Spleen (tissue), 11 donors: ENCODE results near the gene SLITRK6. TPM values are rescaled to one million over a fixed set of nuclear protein-coding genes. Genes with fewer than 3 reads are reported as not detected.
"Not testable (repeated sequence)": the region's sequence is repeated elsewhere in the genome, so short reads cannot be mapped to it uniquely, and the experiment has no call there.

Experiments
- DNase-seq: peaks from one replicate; pipeline ENCODE4 v3.0.0-alpha.2; 2020
- H3K27ac ChIP-seq, 8 donors: fragments of 200-600 bp; sonication (generic) in 7 of 8; 1 replicate in 4 of 8; 2 replicates in 4 of 8; pipeline versions ENCODE4 v1.5.0 to v1.8.0; 2016 to 2021; ENCODE audit warnings: inconsistent platforms in 4 of 8, mild to moderate bottlenecking in 4 of 8, moderate library complexity in 1 of 8
- H3K27me3 ChIP-seq, 7 donors: fragments of 200-600 bp; sonication (generic) in 6 of 7; replicated peaks in 1 of 7; 1 replicate in 4 of 7; 2 replicates in 3 of 7; pipeline versions ENCODE4 v1.5.0 to v1.8.0; 2016 to 2021; ENCODE audit warnings: inconsistent platforms in 3 of 7, mild to moderate bottlenecking in 1 of 7
- H3K36me3 ChIP-seq, 6 donors: fragments of 200-600 bp; sonication (generic) in 5 of 6; 1 replicate in 4 of 6; 2 replicates in 2 of 6; pipeline versions ENCODE4 v1.5.0 to v1.8.0; 2016 to 2021; ENCODE audit warnings: inconsistent platforms in 2 of 6
- H3K4me1 ChIP-seq, 6 donors: fragments of 200-600 bp; sonication (generic) in 5 of 6; 1 replicate in 3 of 6; 2 replicates in 3 of 6; pipeline versions ENCODE4 v1.5.0 to v1.8.0; 2016 to 2021; ENCODE audit warnings: inconsistent platforms in 3 of 6
- H3K4me3 ChIP-seq, 8 donors: fragments of 200-600 bp; sonication (generic) in 7 of 8; 1 replicate in 4 of 8; 2 replicates in 4 of 8; pipeline versions ENCODE4 v1.5.0 to v1.8.0; 2016 to 2021; ENCODE audit warnings: inconsistent platforms in 4 of 8, mild to moderate bottlenecking in 4 of 8, moderate library complexity in 2 of 8
- H3K9me3 ChIP-seq, 8 donors: fragments of 200-600 bp; sonication (generic) in 7 of 8; 1 replicate in 4 of 8; 2 replicates in 4 of 8; pipeline versions ENCODE4 v1.5.0 to v1.8.0; 2016 to 2021; ENCODE audit warnings: inconsistent platforms in 4 of 8
- CTCF ChIP-seq, 11 experiments: fragments of 200-600 bp in 7 of 11; fragments of 450-650 bp in 4 of 11; sonication (generic) in 4 of 11; IDR thresholded peaks in 8 of 11; conservative IDR thresholded peaks in 3 of 11; 1 replicate in 7 of 11; 2 replicates in 4 of 11; pipeline versions ENCODE4 v1.4.0 to v1.8.0; 2016 to 2021; ENCODE audit warnings: antibody characterized with exemption in 11 of 11, inconsistent platforms in 4 of 11, mild to moderate bottlenecking in 1 of 11
- POLR2A ChIP-seq, 3 donors: fragments of 450-650 bp; IDR thresholded peaks; one replicate each; pipeline ENCODE4 v1.5.1; 2017; ENCODE audit warnings: antibody characterized with exemption in 3 of 3, mild to moderate bottlenecking in 1 of 3
- POLR2AphosphoS5 ChIP-seq, 3 donors: sonication (generic); formaldehyde crosslinking; IDR thresholded peaks; one replicate each; pipeline ENCODE4 v1.5.1; 2017; ENCODE audit warnings: antibody characterized with exemption in 3 of 3
- WGBS, 5 donors: extraction: QIAGEN DNeasy Blood & Tissue Kit in 3 of 5; methylation state at CpG; one replicate each; pipeline versions ENCODE4 v1.1.5 to v1.1.7; 2013 to 2018; 5-methylcytosine and 5-hydroxymethylcytosine counted together
- intact Hi-C: fragments of 100-400 bp; cut with DNase I; formaldehyde crosslinking; loops from one replicate; pipeline ENCODE4 v1.15.0; 2023; ENCODE audit warnings: low total_unique reads
- polyA plus RNA-seq, 3 donors: library from polyadenylated mRNA; stranded (reverse); fragments of 200-250 nt; gene quantifications; one replicate each; pipeline ENCODE4 v1.2.1, GENCODE V29; 2013
- total RNA-seq, 7 donors: library from RNA; depleted of rRNA in 3 of 7; stranded (reverse); fragments of >200 nt in 3 of 7; fragmentation: NEBNext Ultra II Directional in 4 of 7; extraction: Animal tissue kit (Norgen Biotek cat#: 25700) in 4 of 7; gene quantifications; one replicate each; pipeline versions ENCODE4 v1.1.0 to v1.2.1, GENCODE V29; 2016 to 2021
- donor health status: healthy with polysubstance abuse.
- donor health status: DM: no; HTN: no; CAD: no; lungs with moderate emphysema.
- donor health status: DM: no; HTN: no; CAD: no.
- donor health status: Bipolar disorder and iron deficiency.
- donor health status: healthy.
- donor health status: DM: no; HTN: no; CAD: no.
- donor health status: DM: yes; HTN: yes; CAD: no.

The SLITRK6 gene
- total and polyA plus RNA-seq, 10 donors: 0.02 to 0.20 (median 0.02) TPM; not detected in 7

GRCh38 chr13:85772367-85772766 lies 26.9 kb downstream of the SLITRK6 start:
- WGBS, 5 donors: 67 to 83% (median 74%) methylated on average over 3 of the region's 3 CpGs

GRCh38 chr13:85771856-85772255 lies 27.4 kb downstream of the SLITRK6 start:
- no peak overlapping the region for H3K4me3 ChIP-seq
- DNase-seq: no peak
- intact Hi-C loops: no loop called here

More at GRCh38 chr13:85772367-85772766, 26.9 kb downstream of the SLITRK6 start:
- Histone ChIP-seq H3K27ac (no peak overlapping the region), H3K27me3 (no peaks in the 10 kb centered on the region), H3K9me3 (peaks cover 0 to 6% (median 0%) of the 10 kb centered on the region in 8 donors), H3K4me1 (no peaks in the 10 kb centered on the region), H3K36me3 (no peaks in the 10 kb centered on the region), H3K4me3 (no peak overlapping the region)
- DNase-seq: no peak
- TF ChIP-seq POLR2A (IDR thresholded peaks at IDR 0.05) (no peak), POLR2AphosphoS5 (IDR thresholded peaks at IDR 0.05) (no peak), CTCF (IDR thresholded peaks at IDR 0.05 in 8 of 11, conservative IDR thresholded peaks at IDR 0.05 in 3 of 11) (no peak)
- intact Hi-C loops: no loop called here

GRCh38 chr13:85768946-85769345 lies 30.3 kb downstream of the SLITRK6 start:
- Histone ChIP-seq H3K27ac (no peak overlapping the region), H3K9me3 (peaks cover 0 to under 1% (median 0%) of the 10 kb centered on the region in 8 donors), H3K4me1 (no peaks in the 10 kb centered on the region), H3K4me3 (no peak overlapping the region), H3K36me3 (no peaks in the 10 kb centered on the region), H3K27me3 (no peaks in the 10 kb centered on the region)
- DNase-seq: no peak
- intact Hi-C loops: no loop called here
- no peak for TF ChIP-seq POLR2A (IDR thresholded peaks at IDR 0.05)
- TF ChIP-seq CTCF (IDR thresholded peaks at IDR 0.05 in 8 of 11, conservative IDR thresholded peaks at IDR 0.05 in 3 of 11): no peak
- no peak for TF ChIP-seq POLR2AphosphoS5 (IDR thresholded peaks at IDR 0.05)

More at GRCh38 chr13:85771856-85772255, 27.4 kb downstream of the SLITRK6 start:
- H3K27me3 ChIP-seq: no peaks in the 10 kb centered on the region
- TF ChIP-seq POLR2AphosphoS5 (IDR thresholded peaks at IDR 0.05) (no peak), CTCF (IDR thresholded peaks at IDR 0.05 in 8 of 11, conservative IDR thresholded peaks at IDR 0.05 in 3 of 11) (no peak), POLR2A (IDR thresholded peaks at IDR 0.05) (no peak)
- no peaks in the 10 kb centered on the region for H3K36me3 ChIP-seq
- no peak overlapping the region for H3K27ac ChIP-seq
- H3K4me1 ChIP-seq: no peaks in the 10 kb centered on the region
- WGBS, 5 donors: 7 to 40% (median 30%) methylated on average over 1 of the region's 1 CpG
- H3K9me3 ChIP-seq: peaks cover 0 to 6% (median 0%) of the 10 kb centered on the region in 8 donors

GRCh38 chr13:85755123-85755522 lies 44.1 kb downstream of the SLITRK6 start:
- Histone ChIP-seq H3K9me3 (no peaks in the 10 kb centered on the region), H3K4me3 (no peak overlapping the region), H3K27me3 (no peaks in the 10 kb centered on the region), H3K27ac (no peak overlapping the region), H3K4me1 (no peaks in the 10 kb centered on the region), H3K36me3 (no peaks in the 10 kb centered on the region)
- intact Hi-C loops: no loop called here
- no peak for DNase-seq
- TF ChIP-seq POLR2A (IDR thresholded peaks at IDR 0.05) (no peak), POLR2AphosphoS5 (IDR thresholded peaks at IDR 0.05) (no peak), CTCF (IDR thresholded peaks at IDR 0.05 in 8 of 11, conservative IDR thresholded peaks at IDR 0.05 in 3 of 11) (no peak)
- 77 to 86% (median 78%) methylated on average over 2 of the region's 2 CpGs for WGBS, 5 donors

DNA sequence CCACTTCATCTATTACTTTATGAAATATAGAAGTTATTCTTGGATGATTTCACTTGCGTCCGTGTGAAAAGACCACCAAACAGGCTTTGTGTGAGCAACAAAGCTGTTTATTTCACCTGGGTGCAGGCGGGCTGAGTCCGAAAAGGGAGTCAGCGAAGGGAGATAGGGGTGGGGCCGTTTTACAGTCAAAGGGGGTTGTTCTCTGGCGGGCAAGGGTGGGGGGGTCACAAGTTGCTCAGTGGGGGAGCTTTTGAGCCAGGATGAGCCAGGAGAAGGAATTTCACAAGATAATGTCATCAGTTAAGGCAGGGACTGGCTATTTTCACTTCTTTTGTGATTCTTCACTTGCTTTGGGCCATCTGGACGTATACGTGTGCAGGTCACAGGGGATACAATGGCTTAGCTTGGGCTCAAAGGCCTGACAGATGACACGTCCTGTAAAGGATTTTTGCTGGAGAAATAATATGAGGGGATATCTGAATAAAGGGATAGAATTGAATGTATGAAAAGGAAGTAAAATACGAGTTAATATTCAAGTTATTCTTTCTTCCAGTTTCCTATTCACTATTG lies 55.9 kb downstream of the SLITRK6 start:
- WGBS, 5 donors: 62 to 84% (median 67%) methylated on average over 11 of the region's 11 CpGs
- H3K9me3 ChIP-seq, intact Hi-C loops: not testable (repeated sequence)

More for the DNA sequence above, 55.9 kb downstream of the SLITRK6 start:
- H3K4me1 ChIP-seq, H3K36me3 ChIP-seq, H3K27me3 ChIP-seq, H3K4me3 ChIP-seq, H3K27ac ChIP-seq, DNase-seq: not testable (repeated sequence)
